KOPT-K1 (cell line): Measurements from ENCODE around the gene UNC13C.

ENCODE experiments used
- H3K27ac ChIP-seq: fragments of 200-600 bp; sonication (generic); 2 replicates; pipeline ENCODE4 v1.5.1; 2016; ENCODE audit warnings: antibody characterized with exemption, mild to moderate bottlenecking, low read depth, low read length; ENCODE audit not compliant: poor library complexity, severe bottlenecking
- H3K36me3 ChIP-seq: fragments of 200-600 bp; sonication (generic); 2 replicates; pipeline ENCODE4 v1.5.1; 2017; ENCODE audit warnings: antibody characterized with exemption, mild to moderate bottlenecking, low read length, moderate library complexity; ENCODE audit not compliant: insufficient read depth
- H3K9me3 ChIP-seq: fragments of 200-600 bp; sonication (generic); 2 replicates; pipeline ENCODE4 v1.5.1; 2017; ENCODE audit warnings: antibody characterized with exemption, low read length, mild to moderate bottlenecking; ENCODE audit not compliant: insufficient read depth, poor library complexity, severe bottlenecking

Gene UNC13C

DNA sequence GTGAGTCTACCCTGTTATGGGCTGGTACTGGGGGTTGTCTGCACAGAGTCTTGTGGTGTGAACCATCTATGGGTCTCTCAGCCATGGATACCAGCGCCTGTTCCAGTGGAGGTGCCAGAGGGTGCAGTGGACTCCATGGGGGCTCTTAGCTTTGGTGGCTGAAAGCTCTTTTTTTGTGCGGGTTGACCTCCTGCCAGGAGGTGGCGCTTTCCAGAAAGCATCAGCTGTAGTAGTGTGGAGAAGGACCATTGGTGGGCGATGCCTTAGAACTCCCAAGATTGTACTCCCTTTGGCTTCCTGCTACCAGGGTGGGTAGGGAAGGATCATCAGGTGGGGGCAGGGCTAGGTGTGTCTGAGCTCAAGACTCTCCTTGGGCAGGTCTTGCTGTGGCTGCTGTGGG is 615.9 kb downstream of the UNC13C start:
- Histone ChIP-seq H3K9me3 (no peaks in the 10 kb centered on the region), H3K36me3 (no peaks in the 10 kb centered on the region), H3K27ac (no peak overlapping the region)

DNA sequence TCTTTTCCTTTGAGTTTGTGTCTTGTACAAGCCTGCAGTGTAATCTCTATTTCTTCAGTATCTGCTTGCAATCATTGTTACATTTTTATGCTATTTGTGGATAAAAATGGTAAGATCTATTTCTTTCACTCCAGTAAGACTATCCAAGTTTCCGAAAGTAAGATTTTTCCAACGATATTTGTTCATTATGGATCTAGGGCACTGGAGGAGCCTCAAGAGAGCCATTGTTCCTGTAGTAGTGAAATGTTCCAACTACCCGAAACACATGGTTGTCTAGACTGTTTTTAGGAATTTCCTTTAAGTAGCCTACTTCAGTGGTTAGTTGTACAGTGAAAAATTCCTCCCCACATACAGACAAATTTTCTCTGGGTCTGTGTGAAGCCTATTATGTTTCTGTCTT is 621.1 kb downstream of the UNC13C start:
- H3K9me3 ChIP-seq: no peaks in the 10 kb centered on the region
- H3K27ac ChIP-seq: no peak overlapping the region
- no peaks in the 10 kb centered on the region for H3K36me3 ChIP-seq

DNA sequence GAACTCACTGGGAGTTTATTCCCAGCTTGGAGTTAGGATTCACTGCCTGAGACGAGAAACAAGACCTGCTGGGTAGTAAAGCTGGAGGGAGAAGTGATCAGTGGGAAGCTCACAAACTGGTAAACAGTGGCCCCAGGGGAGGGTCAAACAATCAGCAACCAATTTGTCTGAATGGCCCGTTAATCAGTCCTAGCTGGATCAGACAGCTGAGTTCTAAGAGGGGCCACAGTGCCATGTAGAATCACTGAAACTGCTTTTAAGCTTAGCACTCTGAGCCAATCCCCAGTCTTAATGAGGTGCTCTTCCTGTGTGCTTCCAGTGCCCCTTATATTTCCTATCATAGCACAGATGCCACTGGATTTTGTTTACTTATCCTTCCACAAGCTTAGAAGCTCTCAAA is 626.8 kb downstream of the UNC13C start:
- no peak overlapping the region for H3K27ac ChIP-seq
- H3K9me3 ChIP-seq: no peaks in the 10 kb centered on the region
- no peaks in the 10 kb centered on the region for H3K36me3 ChIP-seq

DNA sequence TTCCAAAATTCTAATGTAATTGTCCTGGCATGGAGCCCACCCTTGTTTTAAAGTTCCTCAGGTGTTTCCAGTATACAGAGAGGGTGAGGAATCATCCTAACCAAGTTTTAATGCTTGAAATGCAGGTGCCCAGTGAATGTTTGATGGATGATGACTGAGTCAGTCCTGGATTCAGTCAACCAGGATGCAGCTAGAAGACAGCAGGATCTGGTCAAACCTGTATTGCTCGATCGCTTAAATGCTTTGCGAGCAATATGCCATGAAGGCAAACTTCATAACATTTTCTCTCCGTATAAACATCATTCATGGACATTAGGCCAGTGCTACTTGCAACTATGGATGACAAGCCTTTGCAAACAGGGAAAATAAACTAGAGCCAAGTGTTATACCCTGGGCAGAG is 627.3 kb downstream of the UNC13C start:
- no peaks in the 10 kb centered on the region for H3K36me3 ChIP-seq
- H3K9me3 ChIP-seq: no peaks in the 10 kb centered on the region
- H3K27ac ChIP-seq: no peak overlapping the region

DNA sequence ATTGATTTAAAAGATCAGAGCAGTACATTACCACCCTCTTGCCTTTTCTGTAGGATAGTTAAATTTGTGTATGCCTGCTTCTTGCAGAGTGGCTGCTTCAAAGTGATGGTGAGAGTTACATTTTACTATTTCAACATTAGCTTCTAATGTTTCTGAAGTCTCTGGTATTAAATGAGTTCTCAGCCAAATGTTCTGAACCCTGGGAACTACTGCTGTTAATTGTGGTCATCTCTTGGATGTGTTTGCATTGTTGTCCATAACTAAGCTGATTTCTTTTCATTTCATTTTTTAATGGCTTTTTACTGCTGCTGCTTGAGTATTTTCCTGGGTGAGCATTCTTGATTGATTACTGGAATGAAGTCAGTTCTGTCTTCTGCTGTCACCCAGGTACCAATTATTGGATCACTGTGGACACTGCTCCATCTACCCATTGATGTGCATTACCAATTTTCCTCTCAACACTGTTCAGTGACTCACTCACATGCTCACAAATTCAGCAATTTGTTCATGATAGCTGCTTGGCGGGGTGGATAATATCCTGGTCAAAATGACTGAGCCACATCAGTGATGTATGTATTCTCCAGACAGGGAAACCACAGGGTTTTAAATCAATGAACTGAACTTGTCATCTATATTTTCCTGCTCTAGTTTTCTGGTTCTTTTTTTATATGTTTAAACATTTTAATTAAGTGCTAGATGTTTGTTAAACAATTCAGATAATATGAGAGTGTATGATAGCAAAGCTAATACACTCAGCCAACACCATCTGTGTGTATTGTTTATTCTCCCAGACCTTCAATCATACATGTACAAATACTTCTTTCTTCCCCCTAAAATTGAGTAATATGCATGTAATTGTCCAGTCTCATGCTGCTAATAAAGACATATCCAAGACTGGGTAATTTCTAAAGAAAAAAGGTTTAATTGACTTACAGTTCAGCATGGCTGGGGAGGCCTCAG is 630.9 kb downstream of the UNC13C start:
- no peaks in the 10 kb centered on the region for H3K9me3 ChIP-seq
- H3K36me3 ChIP-seq: no peaks in the 10 kb centered on the region
- no peak overlapping the region for H3K27ac ChIP-seq

DNA sequence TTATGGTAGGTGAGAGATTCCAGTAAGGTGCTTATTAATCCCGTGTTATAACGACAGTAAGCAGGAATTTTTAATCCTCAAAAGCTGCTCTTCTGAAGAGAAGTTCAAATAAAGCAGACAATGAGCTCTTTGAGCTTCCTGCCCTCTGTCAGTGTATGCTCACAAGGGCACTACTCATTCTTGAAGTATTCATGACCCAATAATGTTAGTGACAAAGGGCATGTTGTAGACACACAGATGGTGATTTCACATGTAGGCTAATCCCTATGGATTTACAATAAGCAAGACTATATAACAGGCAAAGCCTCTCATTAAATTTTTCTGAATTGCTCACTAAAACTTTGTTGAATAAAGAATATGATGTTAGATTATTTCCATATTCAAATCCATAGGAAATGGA is 639.9 kb downstream of the UNC13C start:
- no peaks in the 10 kb centered on the region for H3K36me3 ChIP-seq
- no peaks in the 10 kb centered on the region for H3K9me3 ChIP-seq
- H3K27ac ChIP-seq: no peak overlapping the region

DNA sequence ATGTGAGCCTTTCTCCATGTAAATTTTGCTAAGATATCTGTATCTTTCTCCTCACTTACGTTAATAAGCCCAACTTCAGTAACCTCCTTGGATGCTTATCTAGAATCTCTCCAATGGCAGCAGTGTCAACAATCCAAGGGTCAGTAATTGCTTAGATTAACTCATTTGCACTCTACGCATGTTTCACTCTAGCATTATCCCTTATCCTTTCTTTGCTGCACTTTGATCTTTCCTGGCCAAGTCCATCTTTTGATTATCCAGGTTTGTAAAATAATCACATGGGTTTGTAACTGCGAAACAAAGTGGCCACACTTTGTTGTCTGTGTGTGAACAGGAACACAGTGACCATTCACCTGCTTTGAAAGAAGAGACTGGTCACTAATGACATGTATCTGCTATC is 640.9 kb downstream of the UNC13C start:
- Histone ChIP-seq H3K9me3 (no peaks in the 10 kb centered on the region), H3K27ac (no peak overlapping the region), H3K36me3 (no peaks in the 10 kb centered on the region)

DNA sequence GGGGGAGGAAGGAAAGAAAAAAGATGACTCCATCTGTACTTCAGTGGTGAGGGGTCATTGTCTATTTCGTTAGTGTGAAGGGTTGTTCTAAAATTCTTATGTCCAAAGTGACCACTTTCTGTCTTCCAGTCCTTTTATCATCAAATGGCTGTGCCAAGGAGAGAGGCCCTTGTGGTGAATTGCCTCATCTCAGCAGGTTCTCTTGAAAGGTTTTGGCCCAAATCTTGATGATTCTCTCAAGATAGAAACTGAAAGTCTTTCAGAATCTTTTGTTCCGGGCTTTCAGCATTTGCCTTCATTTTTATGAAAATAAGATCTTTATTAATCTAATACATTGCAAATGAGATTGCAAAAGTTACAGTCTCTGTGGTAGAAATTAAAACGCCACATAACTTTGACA is 642.7 kb downstream of the UNC13C start:
- no peaks in the 10 kb centered on the region for H3K36me3 ChIP-seq
- no peak overlapping the region for H3K27ac ChIP-seq
- H3K9me3 ChIP-seq: no peaks in the 10 kb centered on the region

DNA sequence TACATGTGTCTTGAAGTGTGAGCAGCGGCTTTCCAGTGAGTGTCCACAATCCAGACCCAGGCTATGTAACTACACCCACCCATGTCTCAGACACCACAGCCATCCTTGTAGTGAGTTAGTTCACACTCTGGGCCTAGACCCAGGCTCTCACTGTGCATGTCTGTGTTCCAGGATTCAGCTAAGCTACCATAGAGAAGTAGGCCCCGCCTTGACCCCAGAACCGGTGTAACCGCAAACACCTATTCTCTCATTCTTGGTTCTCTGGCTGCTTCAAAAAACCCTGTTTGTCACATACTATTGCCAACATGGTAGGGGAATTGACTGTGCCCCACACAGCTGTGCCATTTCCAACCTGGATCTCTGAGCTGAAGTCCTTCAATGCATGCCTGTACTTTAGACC is 657.9 kb downstream of the UNC13C start:
- Histone ChIP-seq H3K27ac (no peak overlapping the region), H3K36me3 (no peaks in the 10 kb centered on the region), H3K9me3 (no peaks in the 10 kb centered on the region)

DNA sequence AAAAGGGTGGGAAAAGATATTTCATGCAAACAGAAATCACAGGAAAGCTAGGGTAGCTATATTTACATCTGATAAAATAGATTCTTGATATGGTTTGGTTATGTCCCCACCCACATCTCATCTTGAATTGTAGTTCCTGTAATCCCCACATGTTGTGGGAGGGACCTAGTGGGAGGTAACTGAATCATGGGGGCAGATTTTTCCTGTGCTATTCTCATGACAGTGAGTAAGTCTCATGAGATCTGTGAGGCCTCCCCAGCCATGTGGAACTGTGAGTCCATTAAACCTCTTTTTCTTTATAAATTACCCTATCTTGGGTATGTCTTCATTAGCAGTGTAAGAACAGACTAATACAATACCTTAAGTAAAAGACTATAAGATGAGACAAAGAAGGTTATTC is 660.4 kb downstream of the UNC13C start:
- no peaks in the 10 kb centered on the region for H3K36me3 ChIP-seq
- no peak overlapping the region for H3K27ac ChIP-seq
- H3K9me3 ChIP-seq: no peaks in the 10 kb centered on the region

DNA sequence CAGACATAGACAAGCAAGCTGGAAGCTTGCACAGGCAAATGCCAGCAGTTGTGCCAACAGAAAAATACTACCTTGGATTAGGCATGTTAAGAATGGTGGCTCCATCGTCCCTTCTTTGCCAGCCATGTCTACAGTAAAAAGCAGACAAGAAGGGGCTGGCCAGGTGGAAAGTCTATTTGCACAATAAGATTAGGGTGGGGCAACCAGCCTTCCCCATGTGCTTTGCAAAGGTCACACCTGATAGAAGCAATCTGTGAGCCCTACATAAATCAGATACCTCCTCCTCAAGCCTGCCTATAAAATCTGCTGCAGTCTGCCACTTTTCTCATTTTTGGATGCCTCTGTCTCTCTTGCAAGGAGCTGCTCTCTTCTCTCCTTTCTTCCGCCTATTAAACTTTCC is 662.6 kb downstream of the UNC13C start:
- no peak overlapping the region for H3K27ac ChIP-seq
- H3K9me3 ChIP-seq: no peaks in the 10 kb centered on the region
- H3K36me3 ChIP-seq: no peaks in the 10 kb centered on the region

DNA sequence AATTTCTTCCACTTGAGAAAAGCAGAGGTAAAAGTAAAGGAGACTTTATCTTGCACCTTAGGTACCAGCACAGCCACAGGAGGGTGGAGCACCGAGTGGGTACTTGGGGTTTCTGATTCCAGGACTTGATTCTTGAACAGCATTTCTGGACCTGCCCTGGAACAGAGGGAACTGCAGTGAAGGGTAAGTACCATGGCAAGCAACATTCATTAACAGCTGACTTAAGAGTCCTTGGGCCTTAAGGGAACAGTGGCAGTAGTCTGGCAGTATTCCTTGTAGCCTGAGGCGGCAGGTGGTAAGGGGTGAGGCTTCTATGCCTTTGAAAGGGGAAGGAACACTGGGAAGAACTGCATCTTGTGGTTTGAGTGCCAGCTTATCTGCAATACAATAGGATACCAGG is 666.6 kb downstream of the UNC13C start:
- no peaks in the 10 kb centered on the region for H3K36me3 ChIP-seq
- H3K27ac ChIP-seq: no peak overlapping the region
- no peaks in the 10 kb centered on the region for H3K9me3 ChIP-seq

DNA sequence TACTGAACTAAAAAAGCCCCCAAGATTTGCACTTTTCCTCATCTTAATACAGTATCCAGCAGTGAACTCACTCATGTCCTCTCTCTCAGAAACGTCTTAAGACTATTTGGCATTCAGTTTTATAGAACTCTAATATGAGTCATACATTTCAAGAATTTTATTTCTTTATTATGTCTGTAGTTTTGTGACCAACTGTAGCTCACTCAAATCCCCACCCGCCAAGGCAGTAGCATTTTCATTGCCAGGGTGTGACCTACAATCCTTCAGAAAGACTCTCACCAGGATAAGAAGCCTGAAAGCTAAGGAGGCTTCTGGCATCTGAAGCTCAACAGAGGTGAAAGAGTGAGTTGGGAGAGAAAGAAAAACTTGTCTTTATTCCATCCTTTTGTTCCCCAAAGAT is 681.4 kb downstream of the UNC13C start:
- no peaks in the 10 kb centered on the region for H3K9me3 ChIP-seq
- no peak overlapping the region for H3K27ac ChIP-seq
- no peaks in the 10 kb centered on the region for H3K36me3 ChIP-seq

DNA sequence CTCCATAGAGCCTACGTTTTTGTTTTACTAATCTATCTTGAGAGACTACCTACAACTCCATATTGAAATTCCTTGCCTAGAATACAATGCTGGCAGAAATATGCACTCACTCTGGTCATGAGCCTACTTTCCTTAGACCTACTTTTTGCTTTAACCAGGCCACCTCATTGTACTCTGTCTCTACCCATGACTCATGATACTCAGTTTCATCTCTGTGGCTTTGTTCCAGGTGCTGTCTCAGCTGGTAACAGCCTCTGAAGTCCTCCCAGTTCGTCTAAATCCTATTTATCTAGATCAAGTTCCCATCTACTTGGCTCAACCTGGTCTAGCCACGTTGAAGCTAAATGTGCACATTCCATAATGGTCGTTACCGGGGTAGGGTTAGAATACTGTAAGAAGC is 682.1 kb downstream of the UNC13C start:
- H3K9me3 ChIP-seq: no peaks in the 10 kb centered on the region
- H3K27ac ChIP-seq: no peak overlapping the region
- H3K36me3 ChIP-seq: no peaks in the 10 kb centered on the region

DNA sequence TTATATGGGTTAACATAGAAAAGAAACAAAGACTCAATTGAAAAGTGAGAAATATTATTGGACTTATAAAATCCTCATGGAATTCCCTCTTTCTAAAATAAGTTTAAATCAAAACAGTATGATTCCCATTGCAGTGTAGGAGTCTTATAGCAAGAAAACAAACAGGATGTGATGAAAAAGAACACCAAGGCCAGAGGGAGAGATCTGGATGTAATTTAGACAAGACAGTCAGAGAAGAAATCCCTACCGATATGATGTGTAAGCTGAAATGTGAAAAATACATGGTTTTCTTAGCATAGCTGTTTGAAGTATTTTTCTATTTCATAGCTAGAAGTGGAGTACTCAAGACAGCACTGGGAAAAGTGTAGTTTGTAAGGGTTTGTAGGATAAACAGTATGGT is 697.0 kb downstream of the UNC13C start:
- Histone ChIP-seq H3K9me3 (peaks cover 13% of the 10 kb centered on the region), H3K27ac (no peak overlapping the region), H3K36me3 (no peaks in the 10 kb centered on the region)

DNA sequence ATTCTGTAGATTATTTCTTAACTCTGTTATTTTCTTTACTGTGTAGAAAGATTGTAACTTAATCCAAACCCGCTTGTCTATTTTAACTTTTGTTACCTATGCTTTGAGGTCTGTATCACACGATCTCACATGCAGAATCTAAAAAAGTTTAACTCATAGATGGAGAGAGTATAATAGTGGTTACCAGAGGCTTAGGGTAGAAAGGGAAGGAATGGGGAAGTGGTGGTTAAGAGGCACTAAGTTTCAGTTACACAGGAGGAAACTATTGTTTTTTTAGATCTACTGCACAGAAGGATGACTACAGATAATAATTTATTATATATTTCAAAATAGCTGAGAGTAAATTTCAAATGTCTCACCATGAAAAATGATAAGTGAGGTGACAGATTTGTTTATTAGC is 703.3 kb downstream of the UNC13C start:
- no peaks in the 10 kb centered on the region for H3K36me3 ChIP-seq
- H3K9me3 ChIP-seq: no peaks in the 10 kb centered on the region
- H3K27ac ChIP-seq: no peak overlapping the region
